Glutamatergic neuron (in vitro differentiated cells): ENCODE data around the gene ZNF181. TPM values are rescaled to one million over a fixed set of nuclear protein-coding genes. Genes with fewer than 3 reads are reported as not detected.

ENCODE experiments used
- DNase-seq: peaks from one replicate; pipeline ENCODE4 v3.0.0; 2022
- H3K27ac Mint-ChIP-seq: one replicate; pipeline ENCODE4 v1.8.0; 2020; ENCODE audit warnings: mild to moderate bottlenecking, mixed read lengths, inconsistent platforms; ENCODE audit not compliant: unreplicated experiment
- H3K27me3 Mint-ChIP-seq: one replicate; pipeline ENCODE4 v1.8.0; 2020; ENCODE audit warnings: mild to moderate bottlenecking, moderate library complexity, mixed read lengths, inconsistent platforms; ENCODE audit not compliant: unreplicated experiment
- H3K36me3 Mint-ChIP-seq: one replicate; pipeline ENCODE4 v1.8.0; 2020; ENCODE audit warnings: mild to moderate bottlenecking, mixed read lengths, inconsistent platforms; ENCODE audit not compliant: unreplicated experiment
- H3K4me1 Mint-ChIP-seq: one replicate; pipeline ENCODE4 v1.8.0; 2020; ENCODE audit warnings: mild to moderate bottlenecking, low read depth, mixed read lengths, inconsistent platforms; ENCODE audit not compliant: unreplicated experiment
- H3K4me3 Mint-ChIP-seq: one replicate; pipeline ENCODE4 v1.8.0; 2020; ENCODE audit warnings: mild to moderate bottlenecking, mixed read lengths, inconsistent platforms; ENCODE audit not compliant: unreplicated experiment
- H3K9me3 Mint-ChIP-seq: one replicate; pipeline ENCODE4 v1.8.0; 2020; ENCODE audit warnings: mild to moderate bottlenecking, moderate library complexity, mixed read lengths, inconsistent platforms; ENCODE audit not compliant: unreplicated experiment
- CTCF ChIP-seq: fragments of 200-600 bp; sonication (generic); IDR thresholded peaks from one replicate; pipeline ENCODE4 v1.5.0; 2021; ENCODE audit not compliant: partially characterized antibody, unreplicated experiment
- total RNA-seq: library from RNA; stranded (reverse); fragmentation: NEBNext Ultra II Directional; extraction: Animal tissue kit (Norgen Biotek cat#: 25700); gene quantifications from one replicate; pipeline ENCODE4 v1.2.1, GENCODE V29; 2021; ENCODE audit not compliant: unreplicated experiment

The ZNF181 gene
- total RNA-seq, 1 donor from 2014 or later: 11.4 TPM

GRCh38 chr19:34757441-34757840, 23.4 kb downstream of the ZNF181 start:
- no peak overlapping the region for H3K27ac Mint-ChIP-seq
- H3K9me3 Mint-ChIP-seq: peaks cover 13% of the 10 kb centered on the region
- H3K4me3 Mint-ChIP-seq: no peak overlapping the region
- peaks cover 56% of the 10 kb centered on the region for H3K36me3 Mint-ChIP-seq
- DNase-seq: no peak
- no peak for TF ChIP-seq CTCF
- H3K27me3 Mint-ChIP-seq: peaks cover 2% of the 10 kb centered on the region
- H3K4me1 Mint-ChIP-seq: no peaks in the 10 kb centered on the region

- Mint-ChIP-seq H3K27me3 (peaks cover 2% of the 10 kb centered on the region), H3K9me3 (peaks cover 13% of the 10 kb centered on the region)
- DNase-seq: no peak
Measured at GRCh38 chr19:34759218-34759917, 25.3 kb downstream of the ZNF181 start.

GRCh38 chr19:34766386-34766785, 32.3 kb downstream of the ZNF181 start:
- DNase-seq: no peak
- Mint-ChIP-seq H3K4me3 (no peak overlapping the region), H3K27ac (no peak overlapping the region), H3K4me1 (no peaks in the 10 kb centered on the region), H3K9me3 (peaks cover 9% of the 10 kb centered on the region), H3K27me3 (peaks cover 5% of the 10 kb centered on the region), H3K36me3 (peaks cover 57% of the 10 kb centered on the region)
- TF ChIP-seq CTCF: no peak

More at GRCh38 chr19:34759218-34759917, 25.3 kb downstream of the ZNF181 start:
- H3K4me3 Mint-ChIP-seq: no peak overlapping the region
- peaks cover 65% of the 10 kb centered on the region for H3K36me3 Mint-ChIP-seq
- no peak overlapping the region for H3K27ac Mint-ChIP-seq
- H3K4me1 Mint-ChIP-seq: no peaks in the 10 kb centered on the region
- no peak for TF ChIP-seq CTCF

GRCh38 chr19:34767951-34768350, 33.9 kb downstream of the ZNF181 start:
- Mint-ChIP-seq H3K36me3 (peaks cover 45% of the 10 kb centered on the region), H3K9me3 (peaks cover 11% of the 10 kb centered on the region), H3K4me1 (no peaks in the 10 kb centered on the region), H3K27ac (no peak overlapping the region), H3K4me3 (no peak overlapping the region), H3K27me3 (peaks cover 6% of the 10 kb centered on the region)
- no peak for TF ChIP-seq CTCF
- DNase-seq: no peak
